A549 treated with AZD2906 at 1 μM for 4 hours (cell line): ENCODE results near the gene RIIAD1. TPM values are rescaled to one million over a fixed set of nuclear protein-coding genes. Genes with fewer than 3 reads are reported as not detected.

Source experiments
- total RNA-seq: library from RNA; stranded (reverse); fragments of 200-300 nt; extraction: Qiagen RNA extraction; gene quantifications from 5 replicates; pipeline ENCODE4 v1.2.3, GENCODE V29; 2022

Gene RIIAD1
- total RNA-seq, result 0.57 TPM in 1 of 5 replicates, not detected in the others

DNA sequence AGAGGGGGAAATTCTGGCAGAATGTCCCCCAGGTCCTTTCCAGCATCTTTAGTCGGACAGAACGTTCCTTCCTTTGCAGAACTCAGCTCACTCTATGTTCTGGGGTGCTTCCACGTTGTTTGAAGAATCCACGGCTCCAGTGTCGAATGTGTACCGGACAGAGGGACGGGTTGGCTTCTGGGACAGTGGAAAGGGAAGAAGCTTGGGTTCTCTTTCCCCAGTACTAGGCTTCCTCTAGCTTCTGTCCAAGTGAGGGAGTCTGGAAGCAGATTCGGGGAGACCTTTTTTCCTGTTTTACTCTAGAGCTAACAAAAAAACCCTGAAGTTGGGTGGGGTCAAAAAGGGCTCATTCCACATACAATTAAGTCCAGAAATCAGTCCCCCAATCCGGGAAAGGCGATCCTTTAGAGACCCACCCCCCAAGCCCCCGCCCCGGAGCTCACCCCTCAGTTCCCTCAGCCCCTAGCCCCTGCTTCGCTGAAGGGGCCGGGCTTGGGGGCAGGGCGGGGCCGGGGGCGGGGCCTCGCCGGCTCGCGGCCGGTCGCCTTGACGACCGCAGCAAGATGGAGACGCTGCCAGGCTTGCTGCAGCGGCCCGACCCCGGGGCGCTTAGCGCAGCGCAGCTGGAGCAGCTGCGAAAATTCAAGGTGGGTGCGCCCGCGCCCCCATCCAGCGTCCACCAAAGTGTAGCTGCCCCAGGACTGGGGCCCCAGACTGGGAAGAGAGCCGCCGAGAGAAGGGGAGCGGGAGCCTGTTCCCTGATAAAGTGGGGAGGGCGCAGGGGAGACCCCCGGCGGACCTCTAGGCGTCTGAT, at the start of gene RIIAD1:
Gene RIIAD1, plus strand, starts transcription at position 549 of the 814 bp plus-strand sequence. Its CDS starts 15 bp downstream, at position 564.

DNA sequence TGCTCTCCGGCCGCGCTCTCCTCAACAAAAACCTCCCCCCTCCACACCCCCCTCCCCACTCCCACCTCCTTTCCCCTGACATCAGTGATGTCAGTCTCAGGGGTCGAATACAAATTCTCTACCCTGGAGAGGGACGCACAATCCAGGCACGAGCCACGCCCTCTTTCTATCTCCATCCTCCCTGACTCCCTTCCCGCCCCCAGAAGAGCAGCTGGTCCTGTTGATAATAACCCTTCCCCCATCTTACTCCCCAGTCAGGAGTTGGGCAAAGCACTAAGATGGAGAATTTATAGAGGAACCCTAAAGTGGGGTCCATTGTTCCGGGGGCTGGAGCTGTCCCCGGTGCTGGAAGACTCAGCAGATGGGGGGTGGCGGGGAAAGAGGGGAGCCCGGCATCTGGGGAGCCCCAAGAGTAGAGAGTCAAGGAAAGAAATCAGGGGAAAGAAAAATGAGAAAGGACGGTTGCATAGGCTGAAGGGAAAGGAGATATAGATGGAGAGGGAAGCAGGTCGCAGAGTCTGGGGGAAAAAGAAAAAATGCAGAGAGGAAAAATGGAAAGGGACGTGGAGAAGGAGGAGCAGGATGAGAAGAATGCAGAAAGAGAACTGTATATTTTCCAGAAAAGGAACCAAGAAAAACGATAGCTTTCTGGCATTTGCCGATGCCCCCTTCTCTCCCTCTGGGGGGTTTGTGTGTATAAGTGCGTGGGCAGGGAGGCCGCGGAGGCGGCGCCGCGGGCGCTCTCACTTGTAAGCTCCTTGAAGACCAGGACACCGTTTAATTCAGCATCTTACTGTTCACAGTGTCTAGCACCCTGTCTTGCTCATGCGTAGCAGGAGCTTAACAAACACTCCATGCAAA, 4.3 kb upstream of the RIIAD1 start, which contains the start of gene CELF3:
Gene CELF3, minus strand, starts transcription at position 33 of the 861 bp plus-strand sequence. CDS start 783 bp downstream, outside the sequence.

GRCh38 chr1:151762941-151763921, 41.9 kb downstream of the RIIAD1 start, which contains the start of gene MRPL9:
Gene MRPL9 (minus strand): TSS chr1:151763496. CDS start chr1:151763479, 17 bp downstream.

Other genes with a start within 250 kb of the RIIAD1 start
- 1.8 to 2.6 TPM (median 2.1 TPM) in 5 replicates for gene CGN, start 210.1 kb upstream of the RIIAD1 start, total RNA-seq
- gene TUFT1, start 181.2 kb upstream of the RIIAD1 start, total RNA-seq, result 7.3 to 8.3 TPM (median 7.9 TPM) in 5 replicates
- gene SNX27, start 109.5 kb upstream of the RIIAD1 start, total RNA-seq, result 6.6 to 11.0 TPM (median 6.9 TPM) in 5 replicates
- not detected in 5 replicates for gene CELF3, start 4.7 kb upstream of the RIIAD1 start, total RNA-seq
- 74.3 to 83.5 TPM (median 81.4 TPM) in 5 replicates for gene MRPL9, start 42.0 kb downstream of the RIIAD1 start, total RNA-seq
- 5.1 to 5.7 TPM (median 5.3 TPM) in 5 replicates for gene TDRKH, start 69.0 kb downstream of the RIIAD1 start, total RNA-seq
- not detected in 5 replicates for gene LINGO4, start 83.9 kb downstream of the RIIAD1 start, total RNA-seq
- gene RORC, start 110.3 kb downstream of the RIIAD1 start, total RNA-seq, result 0.01 to 0.05 TPM (median 0.03 TPM) in 5 replicates
- not detected in 5 replicates for gene C2CD4D, start 118.3 kb downstream of the RIIAD1 start, total RNA-seq
- 0.06 TPM in 1 of 5 replicates, not detected in the others for gene THEM5, start 132.2 kb downstream of the RIIAD1 start, total RNA-seq
- 12.9 to 13.5 TPM (median 13.2 TPM) in 5 replicates for gene THEM4, start 188.0 kb downstream of the RIIAD1 start, total RNA-seq